AG04450 (cell line): ENCODE measurements around the gene WT1. TPM values are rescaled to one million over a fixed set of nuclear protein-coding genes. Genes with fewer than 3 reads are reported as not detected.

ENCODE experiments used
- CTCF ChIA-PET: fragments of 300-600, 350-600 bp; formaldehyde crosslinking; extraction: SDS; loops from one replicate; lab custom pipeline; 2022; ENCODE audit warnings: antibody characterized with exemption, inconsistent platforms; lab: Charles Lee
- POLR2A ChIA-PET: fragments of 350-600 bp; formaldehyde crosslinking; extraction: SDS; loops from one replicate; lab custom pipeline; 2021; ENCODE audit warnings: antibody characterized with exemption, inconsistent platforms; lab: Yijun Ruan, JAX
- DNase-seq: peaks from one replicate; pipeline ENCODE4 v3.0.0-alpha.2; 2011; ENCODE audit warnings: low read depth, low spot score
- H3K27ac ChIP-seq: one replicate; pipeline ENCODE4 v1.5.1; 2012; ENCODE audit warnings: low read depth, low read length, control low read depth
- H3K27me3 ChIP-seq: one replicate; pipeline ENCODE4 v1.6.0; 2012; ENCODE audit warnings: low read length; ENCODE audit not compliant: control insufficient read depth, insufficient read depth
- H3K4me3 ChIP-seq: 2 replicates; pipeline ENCODE4 v1.5.1; 2011; ENCODE audit warnings: mild to moderate bottlenecking, low read depth, low read length, control low read depth
- H3K9me3 ChIP-seq: 2 replicates; pipeline ENCODE4 v1.5.1; 2012; ENCODE audit warnings: low read length; ENCODE audit not compliant: control insufficient read depth, insufficient read depth
- CTCF ChIP-seq: IDR thresholded peaks from 2 replicates; pipeline ENCODE4 v1.5.1; 2011; ENCODE audit warnings: low read depth, low read length, control low read depth, inconsistent platforms
- polyA plus RNA-seq: library from polyadenylated mRNA; depleted of rRNA; stranded (reverse); fragments of >200 nt; gene quantifications from 2 replicates; pipeline ENCODE4 v1.2.3, GENCODE V29; 2011

WT1 gene
- polyA plus RNA-seq, 1 experiment = not detected

- ChIA-PET POLR2A (no interaction called here), CTCF (interaction anchor here (0.6 kb wide), 1 partner anchor 103 kb away, joined by 7 read pairs; no protein-coding TSS in a partner anchor)
- Histone ChIP-seq H3K4me3 (no peak overlapping the region), H3K9me3 (peaks cover 24% of the 10 kb centered on the region; the same call in 1 of the 2 replicates), H3K27ac (no peak overlapping the region), H3K27me3 (peaks cover 96% of the 10 kb centered on the region)
- DNase-seq = no peak
- no peak for TF ChIP-seq CTCF
Observed at GRCh38 chr11:32435942-32436750, 807 bp upstream of the WT1 start.

GRCh38 chr11:32435152-32435480 is 223 bp downstream of the WT1 start:
- Histone ChIP-seq H3K9me3 (peaks cover 32% of the 10 kb centered on the region; the same call in 1 of the 2 replicates), H3K27ac (no peak overlapping the region), H3K27me3 (peaks cover 95% of the 10 kb centered on the region), H3K4me3 (no peak overlapping the region)
- CTCF ChIA-PET = no interaction called here
- POLR2A ChIA-PET = no interaction called here
- DNase-seq = no peak
- TF ChIP-seq CTCF = no peak

GRCh38 chr11:32434356-32435151 is 785 bp downstream of the WT1 start:
- Histone ChIP-seq H3K27me3 (peaks cover 93% of the 10 kb centered on the region), H3K9me3 (peaks cover 32% of the 10 kb centered on the region; the same call in 1 of the 2 replicates), H3K4me3 (no peak overlapping the region), H3K27ac (no peak overlapping the region)
- ChIA-PET POLR2A (no interaction called here), CTCF (no interaction called here)
- no peak for TF ChIP-seq CTCF
- DNase-seq = no peak

- Histone ChIP-seq H3K27ac (no peak overlapping the region), H3K27me3 (peaks cover 92% of the 10 kb centered on the region), H3K4me3 (no peak overlapping the region), H3K9me3 (peaks cover 29% of the 10 kb centered on the region; the same call in 1 of the 2 replicates)
- ChIA-PET POLR2A (no interaction called here), CTCF (no interaction called here)
- no peak for DNase-seq
- TF ChIP-seq CTCF = no peak
Observed at GRCh38 chr11:32433914-32434355, 1.4 kb downstream of the WT1 start.
